DND-41 (cell line): Measurements from ENCODE around the gene OR2A7.
"Not testable (repeated sequence)": the region's sequence is repeated elsewhere in the genome, so short reads cannot be mapped to it uniquely, and the experiment has no call there.

ENCODE experiments used
- CTCF ChIP-seq: IDR thresholded peaks from 2 replicates; pipeline ENCODE4 v1.5.1; 2012; ENCODE audit warnings: borderline replicate concordance, low read length, moderate library complexity, mild to moderate bottlenecking; ENCODE audit not compliant: poor library complexity, severe bottlenecking; ENCODE audit errors: extremely low read depth
- EZH2 ChIP-seq: IDR thresholded peaks from 3 replicates; pipeline ENCODE4 v1.6.1; 2012; ENCODE audit warnings: borderline replicate concordance, low read depth, mild to moderate bottlenecking, moderate library complexity, low read length, inconsistent platforms; ENCODE audit not compliant: severe bottlenecking

- not testable (repeated sequence) for TF ChIP-seq CTCF, EZH2
These were observed 16.8 kb downstream of the OR2A7 start for GRCh38 chr7:144247674-144248330.
